Ovary (tissue), 3 donors: Measurements from ENCODE around the gene SYN1.

Source experiments
- EP300 ChIP-seq: sonication (generic); formaldehyde crosslinking; IDR thresholded peaks from one replicate; pipeline ENCODE4 v1.6.1; 2017; ENCODE audit warnings: antibody characterized with exemption
- POLR2A ChIP-seq: fragments of 450-650 bp; IDR thresholded peaks from one replicate; pipeline ENCODE4 v1.6.1; 2017; ENCODE audit warnings: antibody characterized with exemption, mild to moderate bottlenecking, moderate library complexity
- TF ChIP-seq, protein P1 (sequence below), 3 donors: fragments of 450-650 bp in 2 of 3; fragments of 200-600 bp in 1 of 3; IDR thresholded peaks; one replicate each; pipeline versions ENCODE4 v1.5.1 to v1.8.0; 2016 to 2022; ENCODE audit warnings: antibody characterized with exemption in 3 of 3, mild to moderate bottlenecking in 1 of 3
- donor health status: DM: no; HTN: no; CAD: no.

DNA sequence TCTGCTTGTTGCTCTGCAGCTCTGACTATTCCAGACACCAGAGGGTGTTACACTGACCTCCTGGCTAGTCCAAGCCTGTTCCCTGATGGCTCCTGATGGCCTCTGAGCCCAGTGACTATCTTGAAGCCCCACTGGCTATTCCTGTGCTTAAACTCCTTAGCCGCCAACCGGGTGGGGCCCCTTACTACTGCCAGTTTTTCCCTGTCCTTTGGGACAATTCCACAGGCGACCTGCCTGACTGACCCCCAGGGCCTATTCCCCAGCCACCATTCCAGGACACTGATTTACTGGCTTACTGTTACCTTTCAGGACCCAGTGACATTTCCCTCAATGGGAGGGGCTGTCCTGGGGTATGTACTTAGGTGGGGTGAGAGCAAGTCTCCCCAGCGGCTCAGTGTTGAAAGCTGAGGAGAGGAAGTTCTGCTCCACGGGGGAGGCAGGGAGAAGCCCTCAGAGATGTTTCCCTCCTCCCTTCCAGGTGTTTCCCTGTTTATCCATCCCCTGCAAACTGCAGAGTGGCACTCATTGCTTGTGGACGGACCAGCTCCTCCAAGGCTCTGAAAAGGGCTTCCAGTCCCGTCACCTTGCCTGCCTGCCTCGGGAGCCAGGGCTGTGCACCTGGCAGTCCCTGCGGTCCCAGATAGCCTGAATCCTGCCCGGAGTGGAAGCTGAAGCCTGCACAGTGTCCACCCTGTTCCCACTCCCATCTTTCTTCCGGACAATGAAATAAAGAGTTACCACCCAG is 33.4 kb downstream of the SYN1 start:
- TF ChIP-seq, protein P1, sequence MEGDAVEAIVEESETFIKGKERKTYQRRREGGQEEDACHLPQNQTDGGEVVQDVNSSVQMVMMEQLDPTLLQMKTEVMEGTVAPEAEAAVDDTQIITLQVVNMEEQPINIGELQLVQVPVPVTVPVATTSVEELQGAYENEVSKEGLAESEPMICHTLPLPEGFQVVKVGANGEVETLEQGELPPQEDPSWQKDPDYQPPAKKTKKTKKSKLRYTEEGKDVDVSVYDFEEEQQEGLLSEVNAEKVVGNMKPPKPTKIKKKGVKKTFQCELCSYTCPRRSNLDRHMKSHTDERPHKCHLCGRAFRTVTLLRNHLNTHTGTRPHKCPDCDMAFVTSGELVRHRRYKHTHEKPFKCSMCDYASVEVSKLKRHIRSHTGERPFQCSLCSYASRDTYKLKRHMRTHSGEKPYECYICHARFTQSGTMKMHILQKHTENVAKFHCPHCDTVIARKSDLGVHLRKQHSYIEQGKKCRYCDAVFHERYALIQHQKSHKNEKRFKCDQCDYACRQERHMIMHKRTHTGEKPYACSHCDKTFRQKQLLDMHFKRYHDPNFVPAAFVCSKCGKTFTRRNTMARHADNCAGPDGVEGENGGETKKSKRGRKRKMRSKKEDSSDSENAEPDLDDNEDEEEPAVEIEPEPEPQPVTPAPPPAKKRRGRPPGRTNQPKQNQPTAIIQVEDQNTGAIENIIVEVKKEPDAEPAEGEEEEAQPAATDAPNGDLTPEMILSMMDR (IDR thresholded peaks at IDR 0.05) = no peak
- TF ChIP-seq EP300 (no peak), POLR2A (no peak)
